Heart right ventricle (tissue), 16 donors: ENCODE data around the gene PDPK1. TPM values are rescaled to one million over a fixed set of nuclear protein-coding genes. Genes with fewer than 3 reads are reported as not detected.

Experiments used
- ATAC-seq, 8 donors: fragments of 200-7000 bp; cut with Tn5 transposase; one replicate each; pipeline ENCODE4 v1.9.1; 2020; ENCODE audit warnings: mild to moderate bottlenecking in 8 of 8, moderate library complexity in 8 of 8, moderate number of reproducible peaks in 1 of 8
- DNase-seq, 2 donors: peaks; one replicate each; pipeline ENCODE4 v3.0.0-alpha.2; 2020
- H3K27ac ChIP-seq, 10 donors: fragments of 200-600 bp; sonication (generic) in 2 of 10; one replicate each; pipeline versions ENCODE4 v1.5.0 to v1.8.0; 2020 to 2022; ENCODE audit warnings: mild to moderate bottlenecking in 3 of 10
- H3K27me3 ChIP-seq, 7 donors: fragments of 200-600 bp; one replicate each; pipeline ENCODE4 v1.8.0; 2021 to 2022; ENCODE audit warnings: mild to moderate bottlenecking in 2 of 7
- H3K36me3 ChIP-seq, 9 donors: fragments of 200-600 bp; sonication (generic) in 1 of 9; one replicate each; pipeline versions ENCODE4 v1.5.0 to v1.8.0; 2020 to 2022; ENCODE audit warnings: mild to moderate bottlenecking in 2 of 9
- H3K4me1 ChIP-seq, 9 donors: fragments of 200-600 bp; sonication (generic) in 1 of 9; one replicate each; pipeline versions ENCODE4 v1.5.0 to v1.8.0; 2020 to 2022; ENCODE audit warnings: mild to moderate bottlenecking in 4 of 9
- H3K4me3 ChIP-seq, 10 donors: fragments of 200-600 bp; sonication (generic) in 2 of 10; one replicate each; pipeline versions ENCODE4 v1.5.0 to v1.8.0; 2020 to 2022; ENCODE audit warnings: mild to moderate bottlenecking in 7 of 10, moderate library complexity in 2 of 10
- H3K9me3 ChIP-seq, 11 donors: fragments of 200-600 bp in 10 of 11; sonication (generic) in 2 of 11; one replicate each; pipeline versions ENCODE4 v1.5.0 to v1.8.0; 2013 to 2022; ENCODE audit warnings: mild to moderate bottlenecking in 2 of 11, control low read depth in 1 of 11, moderate library complexity in 1 of 11
- WGBS, 2 donors: extraction: QIAGEN DNeasy Blood & Tissue Kit; methylation state at CpG; one replicate each; pipeline ENCODE4 v1.1.7; 2013; ENCODE audit warnings: inconsistent platforms in 1 of 2; 5-methylcytosine and 5-hydroxymethylcytosine counted together
- intact Hi-C, 10 donors: fragments of 100-400 bp; cut with DNase I; formaldehyde crosslinking; loops; one replicate each; pipeline versions ENCODE4 v1.11.1 to v1.14.2; 2022
- polyA plus RNA-seq, 2 donors: library from polyadenylated mRNA; stranded (reverse); fragments of 200-250 nt; gene quantifications; one replicate each; pipeline ENCODE4 v1.2.3, GENCODE V29; 2013
- total RNA-seq, 10 donors: library from RNA; stranded (reverse); fragmentation: NEBNext Ultra II Directional in 3 of 10; extraction: Animal tissue kit (Norgen Biotek cat#: 25700) in 3 of 10; gene quantifications; one replicate each; pipeline versions ENCODE4 v1.2.1 to v1.2.4, GENCODE V29; 2021 to 2023
- TF ChIP-seq, protein P1 (sequence below), 9 donors: fragments of 200-600 bp; sonication (generic) in 2 of 9; IDR thresholded peaks; one replicate each; pipeline versions ENCODE4 v1.5.0 to v1.8.0; 2021 to 2022; ENCODE audit warnings: antibody characterized with exemption in 9 of 9, mild to moderate bottlenecking in 5 of 9, moderate library complexity in 1 of 9
- donor health status: Arrhythmogenic right ventricular cardiomyopathy.
- donor health status: ischemic (EF 13 %, LVEDD 7.1; RV severe dilation, severe dysfunction).
- donor health status: healthy with polysubstance abuse.
- donor health status: DM: no; HTN: yes; CAD: no.
- donor health status: DM: no; HTN: no; CAD: no.
- donor health status: ischemic (EF 25% LVEDD 6.9; RV normal size, moderate dysfunction).
- donor health status: ischemic (EF 25% LVEDD 5.7; RV mildly dilated, moderate dysfunction).
- donor health status: healthy.
- donor health status: DM: yes; HTN: yes; CAD: no.
- donor health status: Ischemic cardiomyopathy.
- donor health status: ischemic (EF 35%, LVEDD 5.7; RV mildly dilated, moderate dysfunction).
- donor health status: nonischemic (EF 11% LVEDD 7.7; RV severe dilation, severe dysfunction).
- donor health status: DM: yes; HTN: yes; CAD: no.
- donor health status: PGD.
- donor health status: ischemic (EF 29% LVEDD 5.4; RV normal size, mild dysfunction).
- donor health status: nonischemic (EF 23%, LVEDD 6.1; RV moderate dilation, normal function).

Gene PDPK1
- total and polyA plus RNA-seq, 12 donors = 11.0 to 47.7 (median 37.8) TPM

DNA sequence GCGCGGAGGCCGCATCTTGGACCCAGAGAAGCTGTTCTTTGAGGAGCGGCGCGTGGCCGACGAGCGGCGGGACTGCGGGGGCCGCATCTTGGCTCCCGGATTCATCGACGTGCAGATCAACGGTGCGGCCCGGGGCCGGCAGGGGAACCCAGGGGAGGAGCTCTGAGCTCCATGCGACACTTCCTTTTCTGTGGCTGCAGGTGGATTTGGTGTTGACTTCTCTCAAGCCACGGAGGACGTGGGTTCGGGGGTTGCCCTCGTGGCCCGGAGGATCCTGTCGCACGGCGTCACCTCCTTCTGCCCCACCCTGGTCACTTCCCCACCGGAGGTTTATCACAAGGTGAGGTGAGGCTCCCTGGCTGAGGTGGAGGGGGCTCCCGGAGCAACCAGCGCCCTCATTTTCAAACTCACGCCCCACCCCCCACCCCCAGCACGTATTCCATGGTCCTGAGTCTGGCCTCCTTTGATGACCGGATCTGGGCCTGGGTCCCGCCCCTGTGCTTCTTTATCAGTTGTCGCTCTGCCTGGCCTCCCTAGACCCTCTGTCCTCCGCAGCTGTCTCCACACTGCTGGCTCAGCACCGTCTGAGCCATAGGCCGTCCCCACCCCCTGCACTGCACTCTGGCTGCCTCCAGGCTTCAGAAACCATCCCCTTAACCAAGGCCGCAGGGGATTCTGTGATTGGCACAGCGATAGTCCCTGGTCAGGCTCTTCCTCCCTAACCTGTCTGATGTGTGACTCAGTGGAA lies 16.9 kb upstream of the PDPK1 start:
- ATAC-seq (no peak), DNase-seq (peak; percentile 9 to 30)
- Histone ChIP-seq H3K4me1 (peaks cover 38 to 53% (median 49%) of the 10 kb centered on the region in 9 donors), H3K9me3 (no peaks in the 10 kb centered on the region), H3K27me3 (no peaks in the 10 kb centered on the region), H3K4me3 (peak overlapping the region; percentile 22 to 74 (median 62)), H3K27ac (peak overlapping the region in 9 of 10 donors; percentile 19 to 91 (median 83)), H3K36me3 (peaks cover 0 to 54% (median 5%) of the 10 kb centered on the region in 9 donors)
- 18 to 22% methylated on average over 37 to 41 of the region's 41 CpGs for WGBS, 2 donors
- intact Hi-C loops = no loop called here
- TF ChIP-seq, protein P1, sequence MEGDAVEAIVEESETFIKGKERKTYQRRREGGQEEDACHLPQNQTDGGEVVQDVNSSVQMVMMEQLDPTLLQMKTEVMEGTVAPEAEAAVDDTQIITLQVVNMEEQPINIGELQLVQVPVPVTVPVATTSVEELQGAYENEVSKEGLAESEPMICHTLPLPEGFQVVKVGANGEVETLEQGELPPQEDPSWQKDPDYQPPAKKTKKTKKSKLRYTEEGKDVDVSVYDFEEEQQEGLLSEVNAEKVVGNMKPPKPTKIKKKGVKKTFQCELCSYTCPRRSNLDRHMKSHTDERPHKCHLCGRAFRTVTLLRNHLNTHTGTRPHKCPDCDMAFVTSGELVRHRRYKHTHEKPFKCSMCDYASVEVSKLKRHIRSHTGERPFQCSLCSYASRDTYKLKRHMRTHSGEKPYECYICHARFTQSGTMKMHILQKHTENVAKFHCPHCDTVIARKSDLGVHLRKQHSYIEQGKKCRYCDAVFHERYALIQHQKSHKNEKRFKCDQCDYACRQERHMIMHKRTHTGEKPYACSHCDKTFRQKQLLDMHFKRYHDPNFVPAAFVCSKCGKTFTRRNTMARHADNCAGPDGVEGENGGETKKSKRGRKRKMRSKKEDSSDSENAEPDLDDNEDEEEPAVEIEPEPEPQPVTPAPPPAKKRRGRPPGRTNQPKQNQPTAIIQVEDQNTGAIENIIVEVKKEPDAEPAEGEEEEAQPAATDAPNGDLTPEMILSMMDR (IDR thresholded peaks at IDR 0.05) = no peak

DNA sequence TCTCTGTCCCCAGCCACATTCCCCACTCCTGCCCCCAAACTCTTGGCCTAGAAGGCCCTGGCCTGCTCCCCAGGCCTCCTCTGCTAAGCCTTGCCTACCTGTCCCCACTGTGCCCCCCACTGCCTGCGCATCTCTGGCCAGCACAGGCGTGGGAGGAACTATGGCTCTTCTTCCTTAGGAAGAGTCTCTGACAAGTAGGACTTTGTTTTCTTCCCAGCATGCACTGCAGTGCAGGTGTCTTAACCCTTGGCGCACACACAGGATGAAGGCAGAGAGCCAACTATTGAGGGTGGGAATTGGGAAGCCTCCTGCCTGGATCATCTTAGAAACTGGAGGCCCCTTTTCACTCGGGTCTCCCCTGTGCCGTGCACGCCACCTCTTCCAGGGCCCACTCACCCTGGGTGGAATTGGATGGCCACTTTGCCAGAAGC lies 14.0 kb upstream of the PDPK1 start:
- Histone ChIP-seq H3K4me3 (no peak overlapping the region), H3K27ac (no peak overlapping the region), H3K4me1 (peaks cover 16 to 25% (median 21%) of the 10 kb centered on the region in 9 donors), H3K27me3 (no peaks in the 10 kb centered on the region), H3K36me3 (peaks cover 0 to 82% (median 15%) of the 10 kb centered on the region in 9 donors), H3K9me3 (no peaks in the 10 kb centered on the region)
- DNase-seq (no peak), ATAC-seq (no peak)
- 87 to 92% methylated on average over 6 of the region's 6 CpGs for WGBS, 2 donors
- intact Hi-C loops = no loop called here
- TF ChIP-seq, protein P1 (IDR thresholded peaks at IDR 0.05) = no peak

DNA sequence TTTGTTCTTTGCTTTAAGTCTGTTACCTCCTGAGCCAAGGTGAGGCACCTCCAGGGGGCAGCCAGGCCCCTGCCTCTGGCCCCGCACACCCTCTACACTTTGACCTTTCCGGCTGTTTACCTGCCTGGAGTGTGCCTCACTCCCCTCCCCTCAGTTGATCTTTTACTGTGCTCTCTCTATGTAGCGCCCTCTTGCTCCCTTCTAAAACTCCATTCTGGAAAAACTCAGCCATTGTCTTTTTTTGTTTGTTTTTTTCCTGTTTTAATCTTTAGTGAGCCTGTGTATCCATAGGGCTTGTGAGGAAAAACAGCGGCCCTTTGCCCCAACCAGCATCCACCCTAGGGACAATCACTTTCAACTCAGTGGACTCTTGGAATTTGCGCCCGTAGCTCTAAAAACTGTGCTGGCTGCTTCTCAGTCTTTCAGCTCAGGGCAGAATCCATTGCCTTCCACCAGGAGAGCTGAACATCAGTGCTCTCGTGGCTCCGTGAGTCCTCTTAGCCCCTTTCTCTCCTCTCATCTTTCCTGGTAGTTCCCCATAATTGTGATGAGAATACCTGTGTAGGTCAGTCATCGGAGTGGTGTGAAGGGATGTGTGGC lies 13.4 kb upstream of the PDPK1 start:
- Histone ChIP-seq H3K27ac (no peak overlapping the region), H3K36me3 (peaks cover 0 to 83% (median 15%) of the 10 kb centered on the region in 9 donors), H3K27me3 (no peaks in the 10 kb centered on the region), H3K9me3 (no peaks in the 10 kb centered on the region), H3K4me3 (no peak overlapping the region), H3K4me1 (peaks cover 10 to 19% (median 15%) of the 10 kb centered on the region in 9 donors)
- TF ChIP-seq, protein P1 (IDR thresholded peaks at IDR 0.05) = no peak
- 96 to 97% methylated on average over 9 of the region's 9 CpGs for WGBS, 2 donors
- intact Hi-C loops = no loop called here
- DNase-seq (no peak), ATAC-seq (no peak)

DNA sequence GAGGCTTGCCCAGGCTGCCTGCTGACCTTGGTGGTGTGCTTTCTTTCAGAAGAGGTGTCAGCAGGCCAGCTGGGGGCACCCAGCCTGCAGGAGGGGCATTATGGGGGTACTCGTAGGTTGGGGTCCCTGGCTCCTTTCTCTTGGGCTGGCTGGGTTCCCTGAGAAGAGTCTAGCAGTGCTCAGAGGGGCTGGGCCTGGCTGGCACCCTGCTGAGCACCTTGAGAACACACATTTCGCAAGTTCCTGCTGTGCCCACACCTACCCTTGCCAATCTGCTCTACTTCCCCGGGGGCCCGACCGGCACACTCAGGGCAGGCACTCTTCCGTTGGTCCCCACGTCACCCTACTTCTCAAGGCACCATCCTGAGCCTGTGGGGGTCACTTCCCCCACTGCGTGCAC lies 11.7 kb upstream of the PDPK1 start:
- no peaks in the 10 kb centered on the region for H3K9me3 ChIP-seq
- intact Hi-C loops = no loop called here
- TF ChIP-seq, protein P1 (IDR thresholded peaks at IDR 0.05) = no peak
- peaks cover 3 to 13% (median 7%) of the 10 kb centered on the region in 9 donors for H3K4me1 ChIP-seq
- 87 to 89% methylated on average over 8 of the region's 8 CpGs for WGBS, 2 donors
- H3K4me3 ChIP-seq = no peak overlapping the region
- DNase-seq (no peak), ATAC-seq (no peak)
- no peaks in the 10 kb centered on the region for H3K27me3 ChIP-seq
- H3K36me3 ChIP-seq = peaks cover 0 to 90% (median 15%) of the 10 kb centered on the region in 9 donors
- peak overlapping the region in 1 of 10 donors; percentile 14 for H3K27ac ChIP-seq
